Measurements from ENCODE around the gene ETV3L.

GRCh38 chr1:157095551-157095950 is 4.1 kb downstream of the ETV3L start:
- TF ChIP-seq, protein P1, sequence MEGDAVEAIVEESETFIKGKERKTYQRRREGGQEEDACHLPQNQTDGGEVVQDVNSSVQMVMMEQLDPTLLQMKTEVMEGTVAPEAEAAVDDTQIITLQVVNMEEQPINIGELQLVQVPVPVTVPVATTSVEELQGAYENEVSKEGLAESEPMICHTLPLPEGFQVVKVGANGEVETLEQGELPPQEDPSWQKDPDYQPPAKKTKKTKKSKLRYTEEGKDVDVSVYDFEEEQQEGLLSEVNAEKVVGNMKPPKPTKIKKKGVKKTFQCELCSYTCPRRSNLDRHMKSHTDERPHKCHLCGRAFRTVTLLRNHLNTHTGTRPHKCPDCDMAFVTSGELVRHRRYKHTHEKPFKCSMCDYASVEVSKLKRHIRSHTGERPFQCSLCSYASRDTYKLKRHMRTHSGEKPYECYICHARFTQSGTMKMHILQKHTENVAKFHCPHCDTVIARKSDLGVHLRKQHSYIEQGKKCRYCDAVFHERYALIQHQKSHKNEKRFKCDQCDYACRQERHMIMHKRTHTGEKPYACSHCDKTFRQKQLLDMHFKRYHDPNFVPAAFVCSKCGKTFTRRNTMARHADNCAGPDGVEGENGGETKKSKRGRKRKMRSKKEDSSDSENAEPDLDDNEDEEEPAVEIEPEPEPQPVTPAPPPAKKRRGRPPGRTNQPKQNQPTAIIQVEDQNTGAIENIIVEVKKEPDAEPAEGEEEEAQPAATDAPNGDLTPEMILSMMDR (IDR thresholded peaks at IDR 0.05; ENCODE audit: insufficient read depth, low read depth, low read length): no peak
- no peak for TF ChIP-seq EZH2 (IDR thresholded peaks at IDR 0.05; ENCODE audit: insufficient read depth, low read length)
